Measurements from ENCODE around the gene SGSH.

SGSH gene

DNA sequence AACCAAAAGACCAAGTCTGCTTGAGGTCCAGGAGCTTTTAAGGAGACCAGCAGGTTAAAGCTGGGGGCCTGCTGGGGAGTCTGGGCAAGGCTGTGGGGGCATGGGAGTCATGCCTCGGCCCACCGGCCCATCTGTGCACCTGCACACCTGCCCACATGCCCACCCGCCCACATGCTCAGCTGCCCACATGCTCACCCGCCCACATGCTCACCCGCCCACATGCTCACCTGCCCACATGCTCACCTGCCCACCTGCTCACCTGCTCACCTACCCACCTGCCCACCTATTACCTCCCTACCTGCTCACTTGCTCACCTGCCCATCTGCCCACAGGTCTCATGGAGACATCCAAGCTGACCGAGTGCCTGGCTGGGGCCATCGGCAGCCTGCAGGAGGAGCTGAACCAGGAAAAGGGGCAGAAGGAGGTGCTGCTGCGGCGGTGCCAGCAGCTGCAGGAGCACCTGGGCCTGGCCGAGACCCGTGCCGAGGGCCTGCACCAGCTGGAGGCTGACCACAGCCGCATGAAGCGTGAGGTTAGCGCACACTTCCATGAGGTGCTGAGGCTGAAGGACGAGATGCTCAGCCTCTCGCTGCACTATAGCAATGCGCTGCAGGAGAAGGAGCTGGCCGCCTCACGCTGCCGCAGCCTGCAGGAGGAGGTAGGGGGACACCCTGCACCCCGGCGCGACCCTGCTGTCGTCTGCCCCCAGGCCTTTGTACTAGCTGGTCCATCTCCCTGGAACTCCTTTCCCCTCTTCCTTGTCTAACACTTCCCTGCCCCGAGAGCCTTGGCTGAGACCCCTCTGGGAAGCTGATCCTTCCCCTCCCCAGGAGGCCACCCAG is 36.3 kb downstream of the SGSH start:
- H4K20me1 ChIP-seq (ENCODE audit: low read depth, low read length), result no peaks in the 10 kb centered on the region
- H3F3A ChIP-seq (ENCODE audit: insufficient read depth), result no peaks in the 10 kb centered on the region
- H3K9me2 ChIP-seq (replicated peaks; ENCODE audit: insufficient read depth, low read length), result no peaks in the 10 kb centered on the region
- no peak overlapping the region for H2AFZ ChIP-seq (ENCODE audit: low read depth, low read length, severe bottlenecking)
- no peaks in the 10 kb centered on the region for H3K36me3 ChIP-seq (ENCODE audit: low read length)
- H3K9me3 ChIP-seq (ENCODE audit: insufficient read depth, low read length), result no peaks in the 10 kb centered on the region
- H3K4me3 ChIP-seq (ENCODE audit: insufficient read depth, low read length, poor library complexity, severe bottlenecking), result no peak overlapping the region
- no peak overlapping the region for H3K27ac ChIP-seq (ENCODE audit: low read depth, low read length)
- TF ChIP-seq, protein P1, sequence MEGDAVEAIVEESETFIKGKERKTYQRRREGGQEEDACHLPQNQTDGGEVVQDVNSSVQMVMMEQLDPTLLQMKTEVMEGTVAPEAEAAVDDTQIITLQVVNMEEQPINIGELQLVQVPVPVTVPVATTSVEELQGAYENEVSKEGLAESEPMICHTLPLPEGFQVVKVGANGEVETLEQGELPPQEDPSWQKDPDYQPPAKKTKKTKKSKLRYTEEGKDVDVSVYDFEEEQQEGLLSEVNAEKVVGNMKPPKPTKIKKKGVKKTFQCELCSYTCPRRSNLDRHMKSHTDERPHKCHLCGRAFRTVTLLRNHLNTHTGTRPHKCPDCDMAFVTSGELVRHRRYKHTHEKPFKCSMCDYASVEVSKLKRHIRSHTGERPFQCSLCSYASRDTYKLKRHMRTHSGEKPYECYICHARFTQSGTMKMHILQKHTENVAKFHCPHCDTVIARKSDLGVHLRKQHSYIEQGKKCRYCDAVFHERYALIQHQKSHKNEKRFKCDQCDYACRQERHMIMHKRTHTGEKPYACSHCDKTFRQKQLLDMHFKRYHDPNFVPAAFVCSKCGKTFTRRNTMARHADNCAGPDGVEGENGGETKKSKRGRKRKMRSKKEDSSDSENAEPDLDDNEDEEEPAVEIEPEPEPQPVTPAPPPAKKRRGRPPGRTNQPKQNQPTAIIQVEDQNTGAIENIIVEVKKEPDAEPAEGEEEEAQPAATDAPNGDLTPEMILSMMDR (IDR thresholded peaks at IDR 0.05; ENCODE audit: insufficient read depth, low read length, poor library complexity, severe bottlenecking), result no peak
- no peak for TF ChIP-seq EZH2phosphoT487 (conservative IDR thresholded peaks at IDR 0.05; ENCODE audit: low read length)
- H3K4me2 ChIP-seq (ENCODE audit: low read depth, low read length, poor library complexity, severe bottlenecking), result no peak overlapping the region
- H3K9ac ChIP-seq (ENCODE audit: low read length), result no peak overlapping the region
- H3K79me2 ChIP-seq (ENCODE audit: insufficient read depth, low read length), result no peaks in the 10 kb centered on the region
- H3K27me3 ChIP-seq (ENCODE audit: low read length), result no peaks in the 10 kb centered on the region

DNA sequence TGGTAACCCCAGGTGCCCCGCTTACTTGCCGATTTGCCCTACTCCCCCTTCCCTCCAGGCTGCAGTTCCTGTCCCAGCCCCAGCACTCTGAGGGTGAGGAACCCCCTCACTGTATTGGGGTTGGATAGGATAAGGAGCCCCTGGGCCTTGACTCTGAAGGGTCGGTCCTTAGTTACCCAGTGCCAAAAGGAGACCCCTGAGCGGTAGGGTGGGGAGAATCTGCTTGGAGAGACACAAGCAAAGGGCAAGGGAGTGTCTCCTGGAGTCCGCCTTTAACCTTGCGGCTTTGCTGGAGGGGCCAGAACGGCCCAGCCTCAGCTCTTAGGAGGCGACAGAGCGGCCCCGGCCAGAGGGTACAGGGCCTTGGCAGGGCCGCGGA is 37.3 kb downstream of the SGSH start:
- H3K27me3 ChIP-seq (ENCODE audit: low read length), result no peaks in the 10 kb centered on the region
- H3K27ac ChIP-seq (ENCODE audit: low read depth, low read length), result no peak overlapping the region
- no peaks in the 10 kb centered on the region for H3K9me3 ChIP-seq (ENCODE audit: insufficient read depth, low read length)
- H2AFZ ChIP-seq (ENCODE audit: low read depth, low read length, severe bottlenecking), result no peak overlapping the region
- no peaks in the 10 kb centered on the region for H4K20me1 ChIP-seq (ENCODE audit: low read depth, low read length)
- no peak overlapping the region for H3K9ac ChIP-seq (ENCODE audit: low read length)
- no peaks in the 10 kb centered on the region for H3F3A ChIP-seq (ENCODE audit: insufficient read depth)
- H3K4me2 ChIP-seq (ENCODE audit: low read depth, low read length, poor library complexity, severe bottlenecking), result no peak overlapping the region
- no peaks in the 10 kb centered on the region for H3K9me2 ChIP-seq (replicated peaks; ENCODE audit: insufficient read depth, low read length)
- H3K36me3 ChIP-seq (ENCODE audit: low read length), result no peaks in the 10 kb centered on the region
- no peaks in the 10 kb centered on the region for H3K79me2 ChIP-seq (ENCODE audit: insufficient read depth, low read length)
- TF ChIP-seq, protein P1 (IDR thresholded peaks at IDR 0.05; ENCODE audit: insufficient read depth, low read length, poor library complexity, severe bottlenecking), result no peak
- no peak for TF ChIP-seq EZH2phosphoT487 (conservative IDR thresholded peaks at IDR 0.05; ENCODE audit: low read length)
- H3K4me3 ChIP-seq (ENCODE audit: insufficient read depth, low read length, poor library complexity, severe bottlenecking), result no peak overlapping the region

DNA sequence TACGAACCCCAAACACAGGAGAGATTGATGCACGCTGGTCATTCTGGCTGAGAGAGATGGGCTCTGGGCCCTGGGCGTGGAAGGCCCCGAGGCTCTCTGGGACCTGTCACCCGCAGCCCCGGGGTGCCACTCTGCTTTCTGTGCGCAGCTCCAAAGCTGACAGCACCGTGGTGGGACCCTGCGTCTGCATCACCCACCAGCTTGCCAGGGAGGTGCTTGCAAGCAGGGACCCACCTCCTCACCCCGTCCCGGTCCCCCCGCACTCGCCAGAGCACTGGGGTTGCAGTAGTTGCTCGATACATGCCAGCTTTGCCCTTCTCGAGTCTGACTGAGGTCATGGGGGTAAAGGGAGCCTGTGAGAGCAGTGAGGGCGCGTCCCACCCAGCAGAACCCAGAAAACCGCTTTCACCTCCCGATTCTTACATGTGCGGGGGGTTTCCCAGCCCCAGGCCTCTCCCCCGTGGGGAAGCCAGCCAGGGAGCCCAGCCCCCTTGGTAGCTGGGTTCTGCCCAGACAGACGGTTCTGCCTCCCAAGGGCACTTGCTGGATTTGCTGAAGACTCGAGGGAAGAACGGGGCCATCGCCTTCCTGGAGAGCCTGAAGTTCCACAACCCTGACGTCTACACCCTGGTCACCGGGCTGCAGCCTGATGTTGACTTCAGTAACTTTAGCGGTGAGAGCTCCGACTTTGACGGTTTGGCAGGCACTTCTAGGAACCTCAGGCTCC is 37.9 kb downstream of the SGSH start:
- Histone ChIP-seq H4K20me1 (ENCODE audit: low read depth, low read length) (no peaks in the 10 kb centered on the region), H3F3A (ENCODE audit: insufficient read depth) (no peaks in the 10 kb centered on the region), H3K27me3 (ENCODE audit: low read length) (no peaks in the 10 kb centered on the region), H3K79me2 (ENCODE audit: insufficient read depth, low read length) (no peaks in the 10 kb centered on the region), H3K9ac (ENCODE audit: low read length) (no peak overlapping the region), H3K36me3 (ENCODE audit: low read length) (no peaks in the 10 kb centered on the region), H3K27ac (ENCODE audit: low read depth, low read length) (no peak overlapping the region), H3K9me3 (ENCODE audit: insufficient read depth, low read length) (no peaks in the 10 kb centered on the region), H2AFZ (ENCODE audit: low read depth, low read length, severe bottlenecking) (no peak overlapping the region), H3K4me2 (ENCODE audit: low read depth, low read length, poor library complexity, severe bottlenecking) (no peak overlapping the region), H3K9me2 (replicated peaks; ENCODE audit: insufficient read depth, low read length) (no peaks in the 10 kb centered on the region), H3K4me3 (ENCODE audit: insufficient read depth, low read length, poor library complexity, severe bottlenecking) (no peak overlapping the region)
- no peak for TF ChIP-seq EZH2phosphoT487 (conservative IDR thresholded peaks at IDR 0.05; ENCODE audit: low read length)

DNA sequence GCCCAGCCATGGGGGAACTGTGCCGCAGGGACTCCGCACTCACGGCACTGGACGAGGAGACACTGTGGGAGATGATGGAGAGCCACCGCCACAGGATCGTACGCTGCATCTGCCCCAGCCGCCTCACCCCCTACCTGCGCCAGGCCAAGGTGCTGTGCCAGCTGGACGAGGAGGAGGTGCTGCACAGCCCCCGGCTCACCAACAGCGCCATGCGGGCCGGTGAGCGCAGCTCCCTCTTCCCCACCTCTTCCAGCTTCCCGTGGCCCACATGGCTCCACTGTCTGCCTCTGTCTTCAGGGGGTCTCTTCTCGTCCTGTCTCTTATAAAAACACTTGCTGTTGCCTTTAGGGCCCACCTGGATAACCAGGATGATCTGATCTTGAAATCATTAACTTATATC is 38.7 kb downstream of the SGSH start:
- Histone ChIP-seq H3K9me2 (replicated peaks; ENCODE audit: insufficient read depth, low read length) (no peaks in the 10 kb centered on the region), H3K4me2 (ENCODE audit: low read depth, low read length, poor library complexity, severe bottlenecking) (no peak overlapping the region), H3K9ac (ENCODE audit: low read length) (no peak overlapping the region), H4K20me1 (ENCODE audit: low read depth, low read length) (no peaks in the 10 kb centered on the region), H3K27me3 (ENCODE audit: low read length) (no peaks in the 10 kb centered on the region), H3K79me2 (ENCODE audit: insufficient read depth, low read length) (no peaks in the 10 kb centered on the region), H2AFZ (ENCODE audit: low read depth, low read length, severe bottlenecking) (no peak overlapping the region), H3K36me3 (ENCODE audit: low read length) (no peaks in the 10 kb centered on the region), H3K9me3 (ENCODE audit: insufficient read depth, low read length) (no peaks in the 10 kb centered on the region), H3K27ac (ENCODE audit: low read depth, low read length) (no peak overlapping the region), H3F3A (ENCODE audit: insufficient read depth) (no peaks in the 10 kb centered on the region), H3K4me3 (ENCODE audit: insufficient read depth, low read length, poor library complexity, severe bottlenecking) (no peak overlapping the region)
- TF ChIP-seq, protein P1 (IDR thresholded peaks at IDR 0.05; ENCODE audit: insufficient read depth, low read length, poor library complexity, severe bottlenecking), result no peak
- TF ChIP-seq EZH2phosphoT487 (conservative IDR thresholded peaks at IDR 0.05; ENCODE audit: low read length), result no peak
